Measurements from ENCODE around the gene TRABD2B.

Gene TRABD2B

DNA sequence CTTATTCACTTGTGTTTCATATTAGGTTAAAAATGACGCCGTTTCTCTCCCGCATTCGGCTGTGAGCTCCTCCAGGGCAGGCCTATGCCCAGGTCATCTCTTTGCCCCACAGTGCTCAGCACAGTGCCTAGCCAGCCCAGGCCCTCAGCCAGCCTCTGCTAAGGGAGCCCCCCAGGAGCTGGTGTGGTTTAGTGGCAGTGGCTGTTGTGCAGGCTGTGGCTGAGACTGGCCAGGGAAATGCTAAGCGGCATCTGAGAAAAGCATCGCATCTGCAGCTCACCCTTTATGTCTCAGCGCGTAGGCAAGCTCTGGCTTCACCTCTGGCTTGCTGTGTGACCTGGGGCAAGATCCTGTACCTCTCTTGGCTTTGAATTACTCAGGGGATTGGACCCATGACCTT lies 275.1 kb downstream of the TRABD2B start:
- H3K4me3 ChIP-seq (ENCODE audit: low read length): no peak overlapping the region
- H3K4me1 ChIP-seq (ENCODE audit: insufficient read depth, low read length): peaks cover 8% of the 10 kb centered on the region; the same call in 1 of the 2 replicates
- H3K27me3 ChIP-seq (ENCODE audit: insufficient read depth, low read length): peaks cover 93% of the 10 kb centered on the region
- 95% methylated on average over 8 of the region's 8 CpGs for WGBS
- no peaks in the 10 kb centered on the region for H3K9me3 ChIP-seq (ENCODE audit: insufficient read depth, low read depth, low read length)
- H3K9ac ChIP-seq (ENCODE audit: low read depth, low read length): no peak overlapping the region
- H3K27ac ChIP-seq (ENCODE audit: low read depth, low read length): no peak overlapping the region
- H3K36me3 ChIP-seq (ENCODE audit: insufficient read depth, low read length): no peaks in the 10 kb centered on the region

DNA sequence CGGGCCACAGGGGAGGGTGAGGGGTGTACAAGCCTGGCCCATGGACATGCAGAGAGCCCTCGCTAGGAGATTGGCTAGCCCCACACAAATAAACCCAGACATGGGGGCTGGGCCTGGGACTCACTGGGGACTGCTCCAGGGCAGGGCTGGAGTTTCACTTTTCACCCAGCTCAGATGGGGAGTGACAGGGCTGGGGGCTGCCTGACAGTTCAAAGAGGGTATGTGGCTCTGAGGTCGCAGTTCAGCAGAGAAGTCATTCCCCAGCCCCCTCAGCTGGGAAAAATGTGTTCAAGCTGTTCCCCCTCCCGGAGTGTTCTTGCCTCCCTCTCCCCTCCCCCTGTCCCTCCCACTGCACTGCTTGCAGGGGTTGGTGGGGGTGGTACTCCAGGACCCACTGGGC lies 277.1 kb downstream of the TRABD2B start:
- 41% methylated on average over 3 of the region's 4 CpGs for WGBS
- no peak overlapping the region for H3K4me3 ChIP-seq (ENCODE audit: low read length)
- H3K27ac ChIP-seq (ENCODE audit: low read depth, low read length): no peak overlapping the region

DNA sequence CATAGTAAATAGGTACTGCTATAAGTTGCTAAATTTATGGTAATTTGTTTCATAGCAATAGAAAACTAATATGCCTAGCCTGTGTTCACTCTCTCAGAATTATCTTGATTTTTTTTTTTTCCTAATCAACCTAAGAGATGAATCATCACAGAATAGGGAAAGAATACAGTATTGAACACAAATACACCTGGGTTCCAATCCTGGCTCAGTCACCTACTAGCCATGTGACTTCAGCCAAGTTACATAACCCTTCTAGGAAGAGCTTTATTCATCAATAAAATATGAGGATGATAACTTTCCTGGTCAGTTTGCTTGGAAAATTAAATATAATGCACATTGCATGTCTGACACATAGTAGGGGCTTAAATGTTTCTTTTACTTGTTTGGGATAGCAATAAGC lies 279.8 kb downstream of the TRABD2B start:
- no peak overlapping the region for H3K4me3 ChIP-seq (ENCODE audit: low read length)
- H3K27me3 ChIP-seq (ENCODE audit: insufficient read depth, low read length): peaks cover 93% of the 10 kb centered on the region
- no peaks in the 10 kb centered on the region for H3K36me3 ChIP-seq (ENCODE audit: insufficient read depth, low read length)
- no peaks in the 10 kb centered on the region; the same call in 1 of the 2 replicates for H3K4me1 ChIP-seq (ENCODE audit: insufficient read depth, low read length)
- H3K9me3 ChIP-seq (ENCODE audit: insufficient read depth, low read depth, low read length): no peaks in the 10 kb centered on the region
- H3K27ac ChIP-seq (ENCODE audit: low read depth, low read length): no peak overlapping the region
- no peak overlapping the region for H3K9ac ChIP-seq (ENCODE audit: low read depth, low read length)

More for the DNA sequence above, 277.1 kb downstream of the TRABD2B start:
- Histone ChIP-seq H3K36me3 (ENCODE audit: insufficient read depth, low read length) (no peaks in the 10 kb centered on the region), H3K27me3 (ENCODE audit: insufficient read depth, low read length) (peaks cover 93% of the 10 kb centered on the region), H3K9ac (ENCODE audit: low read depth, low read length) (no peak overlapping the region), H3K4me1 (ENCODE audit: insufficient read depth, low read length) (peaks cover 8% of the 10 kb centered on the region; the same call in 1 of the 2 replicates), H3K9me3 (ENCODE audit: insufficient read depth, low read depth, low read length) (no peaks in the 10 kb centered on the region)

DNA sequence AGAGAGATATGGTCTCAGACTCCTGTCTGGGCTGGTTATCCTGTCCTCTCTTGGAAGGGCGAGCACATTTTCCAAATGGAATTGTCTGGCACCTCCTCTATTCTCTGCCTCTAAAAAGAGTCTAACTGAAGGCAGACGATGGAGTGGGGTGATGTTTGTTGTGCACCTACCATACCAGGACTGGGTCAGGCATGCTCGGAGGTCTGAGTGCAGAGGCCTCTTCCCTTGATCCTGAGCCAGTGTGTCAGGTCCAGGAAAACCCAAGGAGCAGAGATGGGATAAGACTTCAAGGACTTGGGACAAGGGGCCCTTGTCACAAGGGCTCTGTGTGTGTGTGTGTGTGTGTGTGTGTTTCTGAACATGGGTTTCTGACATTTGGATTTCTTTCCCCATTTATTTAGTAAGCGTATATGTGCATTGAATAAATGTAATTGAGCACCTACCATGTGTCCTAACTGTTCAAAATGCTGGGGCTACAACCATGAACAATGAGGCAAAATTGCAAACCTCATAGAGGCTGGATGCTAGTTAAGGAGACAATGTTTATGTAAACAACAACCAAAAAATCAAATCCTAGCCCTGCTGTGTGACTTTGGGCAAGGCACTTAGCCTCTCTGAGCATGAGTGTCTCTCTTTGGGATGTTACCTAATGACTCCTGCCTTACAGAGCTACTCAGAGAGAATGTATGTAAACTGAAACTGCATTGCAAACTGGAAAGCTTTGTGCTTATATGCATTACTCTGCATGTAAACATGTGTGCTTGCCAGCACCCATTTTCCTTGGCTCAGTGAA lies 283.0 kb downstream of the TRABD2B start:
- Histone ChIP-seq H3K27ac (ENCODE audit: low read depth, low read length) (no peak overlapping the region), H3K9ac (ENCODE audit: low read depth, low read length) (no peak overlapping the region), H3K9me3 (ENCODE audit: insufficient read depth, low read depth, low read length) (no peaks in the 10 kb centered on the region), H3K4me3 (ENCODE audit: low read length) (no peak overlapping the region), H3K36me3 (ENCODE audit: insufficient read depth, low read length) (no peaks in the 10 kb centered on the region), H3K27me3 (ENCODE audit: insufficient read depth, low read length) (peaks cover 98% of the 10 kb centered on the region), H3K4me1 (ENCODE audit: insufficient read depth, low read length) (peaks cover 10% of the 10 kb centered on the region; the same call in 1 of the 2 replicates)
- WGBS: 93% methylated on average over 4 of the region's 4 CpGs

DNA sequence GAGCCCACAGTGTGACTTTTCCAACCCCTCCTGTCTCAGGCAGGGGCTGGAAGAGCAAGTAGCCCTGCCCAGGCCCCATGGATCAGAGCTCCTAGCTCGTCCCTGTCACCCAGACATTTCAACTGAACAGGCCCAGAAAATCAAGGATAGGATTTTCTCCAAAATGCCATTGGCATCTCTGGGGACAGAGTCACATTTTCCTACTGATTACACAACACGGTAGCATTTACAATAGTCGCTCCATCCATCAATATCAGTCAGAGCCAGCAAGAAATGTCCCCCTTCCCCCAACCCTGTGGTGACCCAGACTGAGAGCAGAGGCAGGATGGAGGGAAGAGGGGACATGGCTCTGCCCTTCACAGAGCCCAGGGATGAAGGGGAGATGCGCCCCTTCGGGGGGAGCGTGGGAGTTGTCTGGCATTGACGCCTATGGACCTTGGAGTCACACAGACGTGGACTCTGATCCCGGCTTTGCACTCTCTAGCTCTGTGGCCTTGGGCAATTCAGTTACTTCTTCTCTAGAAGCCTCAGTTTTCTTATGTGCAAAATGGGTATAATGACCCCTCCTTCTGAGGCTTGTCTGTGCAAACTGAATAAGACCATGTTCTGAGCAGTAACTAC lies 283.7 kb downstream of the TRABD2B start:
- Histone ChIP-seq H3K27me3 (ENCODE audit: insufficient read depth, low read length) (peaks cover 98% of the 10 kb centered on the region), H3K9ac (ENCODE audit: low read depth, low read length) (no peak overlapping the region), H3K4me1 (ENCODE audit: insufficient read depth, low read length) (peaks cover 13% of the 10 kb centered on the region), H3K36me3 (ENCODE audit: insufficient read depth, low read length) (no peaks in the 10 kb centered on the region), H3K4me3 (ENCODE audit: low read length) (no peak overlapping the region), H3K27ac (ENCODE audit: low read depth, low read length) (no peak overlapping the region), H3K9me3 (ENCODE audit: insufficient read depth, low read depth, low read length) (no peaks in the 10 kb centered on the region)
- WGBS: 90% methylated on average over 9 of the region's 9 CpGs

DNA sequence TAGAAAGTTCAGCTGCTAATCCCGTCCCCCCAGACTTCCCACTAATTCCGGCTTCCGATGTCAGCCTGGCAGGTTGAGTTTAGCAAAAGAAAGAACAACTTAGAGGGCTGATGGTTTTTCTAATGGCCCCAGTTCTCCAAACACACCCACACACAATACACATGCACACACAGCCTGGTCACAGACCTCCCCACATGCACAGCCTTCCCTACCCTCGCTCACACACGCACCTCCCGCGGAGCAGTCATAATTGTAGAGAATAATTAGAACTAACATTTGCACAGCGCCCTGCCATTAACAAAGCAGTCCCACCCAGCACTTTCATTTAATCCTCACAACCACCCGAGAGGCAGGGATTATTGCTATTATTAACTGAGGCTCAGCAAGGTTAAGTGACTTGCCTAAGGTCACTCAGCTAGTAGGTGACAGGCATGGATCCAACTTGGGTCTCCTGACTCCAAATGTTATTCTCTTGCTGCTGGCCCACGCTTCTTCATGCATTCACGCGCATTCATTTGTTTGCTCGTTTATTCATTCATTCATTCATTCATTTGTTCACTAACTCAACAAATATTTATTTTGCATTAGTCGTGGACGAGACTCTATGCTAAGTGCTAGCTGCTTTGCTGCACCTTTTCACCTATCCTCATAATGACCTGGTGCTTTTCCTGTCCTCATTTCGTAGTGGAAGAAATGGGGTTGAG lies 284.4 kb downstream of the TRABD2B start:
- H3K4me3 ChIP-seq (ENCODE audit: low read length): no peak overlapping the region
- H3K27ac ChIP-seq (ENCODE audit: low read depth, low read length): no peak overlapping the region
- H3K9ac ChIP-seq (ENCODE audit: low read depth, low read length): no peak overlapping the region
- peaks cover 98% of the 10 kb centered on the region for H3K27me3 ChIP-seq (ENCODE audit: insufficient read depth, low read length)
- no peaks in the 10 kb centered on the region for H3K9me3 ChIP-seq (ENCODE audit: insufficient read depth, low read depth, low read length)
- peaks cover 13% of the 10 kb centered on the region for H3K4me1 ChIP-seq (ENCODE audit: insufficient read depth, low read length)
- H3K36me3 ChIP-seq (ENCODE audit: insufficient read depth, low read length): no peaks in the 10 kb centered on the region
- WGBS: 69% methylated on average over 16 of the region's 16 CpGs

DNA sequence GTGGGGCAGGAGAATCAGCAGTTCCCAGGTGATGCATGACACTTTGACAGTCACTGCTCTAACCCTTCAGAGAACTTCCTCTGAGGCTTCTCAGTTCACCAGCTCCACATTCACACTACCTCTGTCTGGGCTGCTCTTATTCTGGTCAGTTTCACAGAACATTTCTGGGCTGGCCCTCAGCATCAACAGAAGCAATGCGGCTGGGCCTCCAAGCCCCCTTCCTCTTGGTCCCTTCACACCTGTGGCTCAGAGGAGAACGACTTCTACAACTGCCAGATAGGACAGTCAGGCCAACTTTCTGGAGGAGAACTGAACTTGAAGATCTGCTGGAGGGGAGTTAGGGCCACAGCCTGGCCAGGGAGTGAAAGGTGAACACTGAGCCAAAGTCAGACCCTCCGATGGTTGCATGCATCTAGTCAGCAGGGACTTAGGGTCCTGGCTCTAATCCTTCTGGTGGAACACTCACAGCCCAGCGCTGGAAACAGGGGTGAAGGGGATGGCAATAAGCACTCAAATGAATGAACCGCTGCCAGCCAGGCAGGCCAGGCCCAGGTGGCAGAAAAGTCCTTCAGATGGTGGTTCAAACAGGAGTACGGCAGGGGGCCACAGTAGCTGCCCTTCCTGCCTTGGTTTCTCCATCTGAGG lies 285.2 kb downstream of the TRABD2B start:
- Histone ChIP-seq H3K36me3 (ENCODE audit: insufficient read depth, low read length) (no peaks in the 10 kb centered on the region), H3K27me3 (ENCODE audit: insufficient read depth, low read length) (peaks cover 100% of the 10 kb centered on the region), H3K9me3 (ENCODE audit: insufficient read depth, low read depth, low read length) (no peaks in the 10 kb centered on the region), H3K9ac (ENCODE audit: low read depth, low read length) (no peak overlapping the region), H3K4me3 (ENCODE audit: low read length) (no peak overlapping the region), H3K4me1 (ENCODE audit: insufficient read depth, low read length) (peaks cover 13% of the 10 kb centered on the region), H3K27ac (ENCODE audit: low read depth, low read length) (no peak overlapping the region)
- 65% methylated on average over 6 of the region's 6 CpGs for WGBS

DNA sequence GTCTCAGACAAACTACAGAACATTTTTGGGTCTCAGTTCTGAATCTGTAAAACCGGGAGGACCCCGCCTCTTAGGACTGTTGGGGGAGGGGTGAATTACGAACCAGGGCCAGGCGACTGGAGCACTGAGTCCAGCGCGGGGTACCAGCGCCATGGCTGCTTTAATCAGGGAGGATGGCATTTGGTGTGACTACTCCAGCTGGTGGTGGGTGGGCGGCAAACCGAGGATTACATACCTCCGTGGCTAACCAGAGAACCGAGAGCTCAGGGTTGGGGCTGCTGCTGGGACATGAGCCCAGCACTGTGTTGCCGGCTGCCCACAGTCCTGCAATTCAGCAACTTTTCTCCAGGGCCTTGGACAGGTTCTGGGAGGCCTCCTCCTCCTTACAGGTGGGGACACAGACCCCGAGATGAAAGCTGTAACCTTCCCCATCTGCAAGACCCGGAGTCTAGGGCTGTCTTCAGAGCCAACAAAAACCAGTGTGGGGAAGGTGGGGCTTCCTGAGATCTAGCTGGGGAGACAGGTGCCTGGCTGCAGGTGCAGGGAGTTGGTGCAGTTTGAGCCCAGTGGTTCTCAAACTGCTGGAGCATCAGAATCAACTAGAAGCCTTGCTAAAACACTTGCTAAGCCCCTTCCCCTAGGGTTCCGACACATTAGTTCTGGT lies 285.9 kb downstream of the TRABD2B start:
- H3K36me3 ChIP-seq (ENCODE audit: insufficient read depth, low read length): no peaks in the 10 kb centered on the region
- H3K27me3 ChIP-seq (ENCODE audit: insufficient read depth, low read length): peaks cover 100% of the 10 kb centered on the region
- peaks cover 13% of the 10 kb centered on the region; the same call in 1 of the 2 replicates for H3K4me1 ChIP-seq (ENCODE audit: insufficient read depth, low read length)
- H3K4me3 ChIP-seq (ENCODE audit: low read length): no peak overlapping the region
- WGBS: 49% methylated on average over 15 of the region's 15 CpGs
- no peaks in the 10 kb centered on the region for H3K9me3 ChIP-seq (ENCODE audit: insufficient read depth, low read depth, low read length)
- no peak overlapping the region for H3K9ac ChIP-seq (ENCODE audit: low read depth, low read length)
- H3K27ac ChIP-seq (ENCODE audit: low read depth, low read length): no peak overlapping the region

Data from HUES64 (cell line).